PC-9 (cell line): ENCODE results near the gene CPEB3. TPM values are rescaled to one million over a fixed set of nuclear protein-coding genes. Genes with fewer than 3 reads are reported as not detected.

Experiments used
- BruUV-seq: library from RNA; stranded (reverse); fragments of 400-500 nt; replicated peaks from 2 replicates; lab custom pipeline; 2021; lab: Mats Ljungman, UMichigan
- CTCF ChIA-PET: fragments of 300-600 bp; sonication (Branson Sonifier 250); formaldehyde crosslinking; loops from one replicate; lab custom pipeline; 2022; ENCODE audit warnings: antibody characterized with exemption; lab: Charles Lee
- POLR2A ChIA-PET: fragments of 300-600 bp; sonication (Branson Sonifier 250); formaldehyde crosslinking; loops from one replicate; lab custom pipeline; 2022; ENCODE audit warnings: antibody characterized with exemption; ENCODE audit not compliant: unreplicated experiment; lab: Charles Lee
- DNase-seq, 2 experiments: peaks; one replicate each; pipeline versions ENCODE4 v3.0.0 to v3.0.0-alpha.2; 2015 to 2022; ENCODE audit warnings: mixed read lengths in 1 of 2
- H2AFZ ChIP-seq: fragments of 200-600 bp; sonication (generic); 2 replicates; pipeline ENCODE4 v1.8.1; 2017; ENCODE audit warnings: antibody characterized with exemption
- H3F3A ChIP-seq: fragments of 200-600 bp; sonication (generic); 2 replicates; pipeline ENCODE4 v1.8.1; 2017; ENCODE audit warnings: antibody characterized with exemption, mild to moderate bottlenecking, low read depth; ENCODE audit not compliant: insufficient read depth
- H3K27ac ChIP-seq: fragments of 200-600 bp; sonication (generic); 2 replicates; pipeline ENCODE4 v1.6.1; 2016; ENCODE audit warnings: mixed run types
- H3K27me3 ChIP-seq: fragments of 200-600 bp; sonication (generic); 2 replicates; pipeline ENCODE4 v1.6.1; 2016; ENCODE audit warnings: low read depth, mixed run types; ENCODE audit not compliant: insufficient read depth
- H3K36me3 ChIP-seq: fragments of 200-600 bp; sonication (generic); 2 replicates; pipeline ENCODE4 v1.6.1; 2016; ENCODE audit warnings: low read depth, mixed run types
- H3K4me1 ChIP-seq: fragments of 200-600 bp; sonication (generic); replicated peaks from 2 replicates; pipeline ENCODE4 v1.6.1; 2016; ENCODE audit warnings: mixed run types; ENCODE audit not compliant: insufficient read depth
- H3K4me2 ChIP-seq: fragments of 200-600 bp; sonication (generic); 2 replicates; pipeline ENCODE4 v1.6.1; 2017; ENCODE audit warnings: mixed run types
- H3K4me3 ChIP-seq: fragments of 200-600 bp; sonication (generic); 2 replicates; pipeline ENCODE4 v1.6.1; 2016; ENCODE audit warnings: mixed run types
- H3K79me2 ChIP-seq: fragments of 200-600 bp; sonication (generic); 2 replicates; pipeline ENCODE4 v1.6.1; 2017; ENCODE audit warnings: low read depth, mixed run types
- H3K9me2 ChIP-seq: fragments of 200-600 bp; sonication (generic); 2 replicates; pipeline ENCODE4 v1.8.1; 2017; ENCODE audit warnings: mild to moderate bottlenecking; ENCODE audit not compliant: insufficient read depth
- H3K9me3 ChIP-seq: fragments of 200-600 bp; sonication (generic); 2 replicates; pipeline ENCODE4 v1.8.1; 2016; ENCODE audit warnings: low read depth; ENCODE audit not compliant: insufficient read depth
- H4K20me1 ChIP-seq: fragments of 200-600 bp; sonication (generic); 2 replicates; pipeline ENCODE4 v1.8.1; 2017; ENCODE audit not compliant: insufficient read depth
- CTCF ChIP-seq: fragments of 200-600 bp; sonication (generic); conservative IDR thresholded peaks from 2 replicates; pipeline ENCODE4 v1.6.1; 2017; ENCODE audit warnings: mixed run types, antibody characterized with exemption, mild to moderate bottlenecking, moderate library complexity
- EZH2 ChIP-seq: fragments of 200-600 bp; sonication (generic); IDR thresholded peaks from 2 replicates; pipeline ENCODE4 v1.8.0; 2017; ENCODE audit warnings: antibody characterized with exemption, low read depth
- intact Hi-C: fragments of 100-400 bp; cut with micrococcal nuclease; formaldehyde crosslinking; loops from one replicate; pipeline ENCODE4 v1.10.0; 2022; ENCODE audit not compliant: unreplicated experiment
- total RNA-seq: library from RNA; stranded (reverse); gene quantifications from 2 replicates; pipeline ENCODE4 v1.2.3, GENCODE V29; 2021

Gene CPEB3
- total RNA-seq, 1 experiment from 2014 or later = 1.4 TPM

- no peaks in the 10 kb centered on the region for H3K79me2 ChIP-seq
- H2AFZ ChIP-seq = no peak overlapping the region
- CTCF ChIA-PET = no interaction called here
- H3F3A ChIP-seq = no peaks in the 10 kb centered on the region
- H3K27me3 ChIP-seq = no peaks in the 10 kb centered on the region
- no peaks in the 10 kb centered on the region for H3K9me3 ChIP-seq
- TF ChIP-seq EZH2 (no peak), CTCF (no peak)
- intact Hi-C loops = no loop called here
- no peaks in the 10 kb centered on the region for H3K9me2 ChIP-seq
- H3K4me3 ChIP-seq = no peak overlapping the region
- POLR2A ChIA-PET = interaction anchor here (0.6 kb wide), 1 partner anchor 20 kb away, joined by 13 read pairs; no protein-coding TSS in a partner anchor
- no peaks in the 10 kb centered on the region for H3K4me1 ChIP-seq
- DNase-seq = no peak
- H3K36me3 ChIP-seq = no peaks in the 10 kb centered on the region
- H3K27ac ChIP-seq = no peak overlapping the region
- BruUV-seq = no TSS peak
- no peaks in the 10 kb centered on the region for H4K20me1 ChIP-seq
- no peak overlapping the region for H3K4me2 ChIP-seq
Observed at GRCh38 chr10:92052088-92052487, 238.8 kb downstream of the CPEB3 start.

GRCh38 chr10:92047215-92047614 is 243.7 kb downstream of the CPEB3 start:
- H3K4me3 ChIP-seq = no peak overlapping the region
- DNase-seq = no peak
- H3K27ac ChIP-seq = no peak overlapping the region
- no peaks in the 10 kb centered on the region for H4K20me1 ChIP-seq
- no peak overlapping the region for H2AFZ ChIP-seq
- TF ChIP-seq CTCF (no peak), EZH2 (no peak)
- no TSS peak for BruUV-seq
- H3K9me3 ChIP-seq = no peaks in the 10 kb centered on the region
- H3K4me1 ChIP-seq = no peaks in the 10 kb centered on the region
- intact Hi-C loops = no loop called here
- H3K27me3 ChIP-seq = no peaks in the 10 kb centered on the region
- ChIA-PET CTCF (interaction anchor here (0.6 kb wide), 1 partner anchor 175 kb away, joined by 3 read pairs; no protein-coding TSS in a partner anchor), POLR2A (no interaction called here)
- H3K4me2 ChIP-seq = no peak overlapping the region
- H3F3A ChIP-seq = no peaks in the 10 kb centered on the region
- no peaks in the 10 kb centered on the region for H3K36me3 ChIP-seq
- H3K9me2 ChIP-seq = no peaks in the 10 kb centered on the region
- no peaks in the 10 kb centered on the region for H3K79me2 ChIP-seq

- TF ChIP-seq CTCF (no peak), EZH2 (no peak)
- BruUV-seq = no TSS peak
- no peak overlapping the region for H3K4me3 ChIP-seq
- POLR2A ChIA-PET = no interaction called here
- no peak overlapping the region for H3K27ac ChIP-seq
- H3K27me3 ChIP-seq = no peaks in the 10 kb centered on the region
- CTCF ChIA-PET = no interaction called here
- H4K20me1 ChIP-seq = no peaks in the 10 kb centered on the region
- H3K79me2 ChIP-seq = no peaks in the 10 kb centered on the region
- intact Hi-C loops = no loop called here
- H3K9me3 ChIP-seq = no peaks in the 10 kb centered on the region
- H3K9me2 ChIP-seq = no peaks in the 10 kb centered on the region
- no peak overlapping the region for H2AFZ ChIP-seq
- no peak overlapping the region for H3K4me2 ChIP-seq
- H3F3A ChIP-seq = no peaks in the 10 kb centered on the region
- no peaks in the 10 kb centered on the region for H3K36me3 ChIP-seq
- DNase-seq = no peak
- no peaks in the 10 kb centered on the region for H3K4me1 ChIP-seq
Observed at GRCh38 chr10:92045641-92046106, 245.2 kb downstream of the CPEB3 start.
